NCI-H146 (cell line): ENCODE data around the gene TRIM38.
"Not testable (repeated sequence)": the region's sequence is repeated elsewhere in the genome, so short reads cannot be mapped to it uniquely, and the experiment has no call there.

Experiments used
- DNase-seq: peaks from one replicate; lab custom pipeline; 2025; lab: John Stamatoyannopoulos, UW

TRIM38 gene

DNA sequence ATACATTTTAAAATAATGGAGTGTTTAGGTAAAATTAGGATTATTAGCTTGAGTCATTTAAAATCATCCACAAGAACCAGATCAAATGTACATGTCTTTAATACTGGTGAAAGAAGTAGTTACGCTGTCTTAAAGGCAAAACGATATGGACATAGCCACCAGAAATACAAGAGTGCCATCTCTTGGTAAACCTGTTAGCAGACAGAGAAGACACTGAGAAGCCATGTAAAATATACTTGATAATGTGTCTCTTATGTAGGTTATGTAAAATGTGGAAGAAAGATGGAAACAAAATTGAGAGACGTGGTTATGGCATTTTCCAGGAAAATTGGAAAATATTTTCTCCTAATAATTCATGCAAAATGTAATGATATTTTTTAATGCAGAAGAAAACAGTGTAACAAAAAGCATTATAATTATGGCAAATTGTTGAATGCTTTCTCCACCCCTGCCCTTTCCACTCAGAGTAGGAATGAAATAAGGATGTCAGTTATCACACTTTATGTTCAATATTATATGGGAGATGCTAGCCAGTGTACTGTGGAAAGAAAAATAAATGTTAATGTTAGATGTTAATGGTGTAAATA lies 19.9 kb upstream of the TRIM38 start:
- peak; percentile 33 for DNase-seq

DNA sequence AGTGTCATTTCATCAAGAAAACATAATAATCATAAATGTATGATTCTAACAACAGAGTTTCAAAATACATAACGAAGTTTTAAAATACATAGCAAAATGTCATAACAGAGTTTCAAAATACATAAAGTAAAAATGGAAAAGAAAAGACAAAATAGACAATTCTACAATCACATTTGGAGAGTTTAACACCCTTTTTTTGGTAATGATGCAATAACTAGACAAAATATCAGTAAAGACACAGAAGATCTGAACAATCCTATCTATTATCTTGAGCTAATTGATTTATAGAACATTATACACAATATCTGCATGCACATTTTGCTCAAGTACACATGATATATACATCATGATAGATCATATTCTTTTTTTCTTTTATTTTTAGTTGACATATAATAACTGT lies 18.7 kb upstream of the TRIM38 start:
- DNase-seq = no peak

DNA sequence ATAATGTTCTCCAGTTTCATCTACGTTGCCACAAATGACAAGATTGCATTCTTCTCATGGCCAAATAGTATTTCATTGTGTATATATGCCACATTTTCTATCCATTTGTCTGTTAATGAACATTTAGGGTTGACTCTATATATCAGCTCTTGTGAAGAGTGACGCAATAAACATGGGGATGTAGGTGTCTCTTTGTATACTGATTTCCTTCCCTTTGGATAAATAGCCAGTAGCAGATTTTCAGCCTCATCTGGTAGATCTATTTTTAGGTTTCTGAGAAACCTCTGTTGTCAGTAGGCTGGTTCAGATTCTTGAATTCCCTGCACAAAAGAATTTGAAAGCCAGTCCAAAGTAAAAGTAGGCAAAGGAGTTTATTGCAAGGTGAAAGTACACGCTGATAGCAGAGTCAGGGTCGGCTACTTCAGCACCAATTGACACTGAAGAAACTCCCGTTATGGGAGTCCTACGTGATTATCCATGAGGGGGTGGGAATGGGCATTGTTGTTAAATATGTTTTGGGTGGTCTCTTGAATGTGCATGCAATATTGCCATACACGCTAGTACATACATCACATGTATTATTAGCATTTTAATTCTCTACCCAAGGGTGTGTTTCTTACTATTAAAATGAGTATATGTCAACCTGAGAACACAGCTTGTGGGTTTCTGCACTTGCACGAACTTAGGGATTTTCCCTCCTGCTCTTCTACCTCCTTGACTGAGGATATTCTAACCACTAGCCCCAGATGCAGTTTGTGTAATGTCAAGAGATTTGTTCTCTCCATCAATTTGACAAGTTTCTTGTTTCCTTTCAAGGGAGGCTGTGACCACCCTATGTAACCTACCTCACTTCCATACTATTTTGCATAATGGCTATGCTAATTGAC lies 17.7 kb upstream of the TRIM38 start:
- DNase-seq = no peak

- not testable (repeated sequence) for DNase-seq
Observed at GRCh38 chr6:25945738-25946137, 16.9 kb upstream of the TRIM38 start.

DNA sequence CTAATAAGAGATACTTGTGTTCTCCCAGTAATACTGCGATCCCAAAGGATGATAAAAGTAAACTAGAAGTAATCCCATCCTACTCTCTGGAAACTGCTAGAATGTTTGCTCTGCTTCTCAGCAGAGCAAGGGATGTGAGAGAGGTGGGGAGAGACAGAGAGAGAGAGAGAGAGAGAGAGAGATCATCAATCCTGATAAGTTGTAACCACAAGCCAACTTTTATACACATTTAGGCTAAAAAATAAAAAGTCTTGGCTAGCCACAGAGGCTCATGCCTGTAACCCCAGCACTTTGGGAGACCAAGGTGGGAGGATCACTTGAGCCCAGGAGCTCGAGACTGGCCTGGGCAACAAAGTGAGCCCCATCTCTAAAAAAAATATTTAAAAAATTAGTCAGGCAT lies 16.0 kb upstream of the TRIM38 start:
- DNase-seq = no peak

DNA sequence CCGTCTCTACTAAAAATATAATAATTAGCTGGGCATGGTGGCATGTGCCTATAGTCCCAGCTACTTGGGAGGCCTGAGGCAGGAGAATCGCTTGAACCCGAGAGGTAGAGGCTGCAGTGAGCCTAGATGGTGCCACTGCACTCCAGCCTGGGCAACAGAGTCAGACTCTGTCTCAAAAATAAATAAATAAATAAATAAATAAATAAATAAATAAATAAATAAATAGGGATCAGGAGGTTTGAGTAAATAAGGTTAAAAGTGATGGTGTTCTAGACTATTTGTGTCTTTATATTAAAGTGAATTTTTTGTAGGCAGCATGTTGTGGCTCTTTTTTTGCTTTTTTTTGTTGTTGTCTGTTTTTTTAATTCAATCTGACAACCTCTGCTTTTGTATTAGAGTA lies 15.1 kb upstream of the TRIM38 start:
- DNase-seq = not testable (repeated sequence)

- no peak for DNase-seq
Observed at GRCh38 chr6:25949695-25950094, 12.9 kb upstream of the TRIM38 start.

- DNase-seq = no peak
Observed at GRCh38 chr6:25950297-25950696, 12.3 kb upstream of the TRIM38 start.

- DNase-seq = no peak
Observed at GRCh38 chr6:25951296-25952032, 11.1 kb upstream of the TRIM38 start.

- DNase-seq = no peak
Observed at GRCh38 chr6:25952535-25952934, 10.1 kb upstream of the TRIM38 start.

DNA sequence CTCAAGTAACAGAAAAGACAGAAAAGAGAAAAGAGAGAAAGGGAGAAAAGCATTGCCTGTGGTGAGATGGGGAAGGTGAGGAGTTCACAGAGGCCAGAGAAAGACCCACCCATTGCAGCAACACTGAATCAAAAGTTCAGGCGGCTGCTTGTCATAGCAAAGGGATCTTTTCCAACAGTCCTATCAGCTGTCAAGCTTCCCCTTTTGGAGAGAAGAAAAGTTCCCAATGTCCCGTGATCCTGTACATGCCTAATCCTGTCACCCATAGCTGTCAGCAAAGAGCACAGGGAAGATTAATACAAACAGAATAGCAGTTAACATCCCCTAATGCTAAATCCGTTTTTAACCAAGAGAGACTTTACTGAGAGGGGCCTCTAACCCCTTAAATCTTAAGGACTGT lies 8.9 kb upstream of the TRIM38 start:
- DNase-seq = no peak

DNA sequence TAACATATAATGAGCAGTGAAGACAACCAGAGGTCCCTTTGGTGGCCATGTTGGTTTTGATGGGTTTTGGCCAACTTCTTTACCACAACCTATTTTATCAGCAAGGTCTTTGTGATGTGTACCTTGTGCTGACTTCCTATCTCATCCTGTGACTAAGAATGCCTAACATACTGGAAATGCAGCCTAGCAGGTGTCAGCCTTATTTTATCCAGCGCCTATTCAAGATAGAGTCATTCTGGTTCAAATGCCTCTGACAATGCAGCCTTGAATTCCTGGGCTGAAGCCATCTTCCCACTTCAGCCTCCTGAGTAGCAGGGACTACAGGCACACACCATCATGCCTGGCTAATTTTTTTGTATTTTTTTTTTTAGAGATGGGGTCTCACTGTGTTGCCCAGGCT lies 7.8 kb upstream of the TRIM38 start:
- DNase-seq = no peak

- DNase-seq = no peak
Observed at GRCh38 chr6:25956226-25956625, 6.4 kb upstream of the TRIM38 start.

DNA sequence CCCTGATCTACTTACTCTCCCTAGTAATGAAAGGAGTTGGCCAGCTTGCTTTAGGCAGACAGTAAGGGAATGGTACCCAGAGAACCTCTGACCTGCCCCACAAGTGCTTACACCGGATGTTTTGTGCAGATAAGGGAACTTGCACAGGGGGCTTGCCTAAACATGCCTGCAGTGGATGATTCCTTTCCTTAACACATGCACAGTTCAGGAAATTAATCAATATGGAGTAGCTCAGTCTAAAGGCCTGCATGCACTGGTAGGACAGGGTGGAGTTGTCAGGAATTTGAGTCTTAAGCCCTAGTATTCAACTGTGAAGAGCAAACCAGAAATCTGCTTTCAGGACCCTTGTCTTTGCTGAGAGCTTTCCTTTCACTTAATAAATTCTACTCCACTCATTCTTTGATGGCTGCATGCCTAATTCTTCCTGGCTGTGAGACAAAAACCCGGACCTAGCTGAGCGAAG lies 3.9 kb upstream of the TRIM38 start:
- DNase-seq = no peak

GRCh38 chr6:25959890-25960536 lies 2.6 kb upstream of the TRIM38 start:
- DNase-seq = no peak

- DNase-seq = no peak
Observed at GRCh38 chr6:25960734-25961133, 1.9 kb upstream of the TRIM38 start.

- no peak for DNase-seq
Observed at GRCh38 chr6:25961619-25962148, 918 bp upstream of the TRIM38 start.

GRCh38 chr6:25963426-25964123 lies 973 bp downstream of the TRIM38 start:
- peak; percentile 14 for DNase-seq

DNA sequence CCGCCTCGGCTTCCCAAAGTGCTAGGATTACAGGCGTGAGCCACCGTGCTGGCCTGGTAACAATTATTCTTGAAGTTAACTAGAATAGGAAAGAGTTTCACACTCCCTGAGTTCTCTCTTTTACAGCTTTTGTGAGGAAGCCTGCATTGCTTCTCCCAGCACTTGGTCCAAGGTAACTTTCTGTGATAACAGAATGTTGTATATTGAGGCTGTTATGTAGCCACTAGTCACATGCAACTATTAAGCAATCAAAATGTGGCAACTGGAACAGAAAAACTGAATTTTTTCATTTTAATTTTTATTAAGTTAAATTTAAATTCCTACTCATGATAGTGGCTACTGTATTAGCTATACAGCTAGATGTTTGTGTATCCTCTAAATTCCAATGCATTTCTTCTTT lies 2.5 kb downstream of the TRIM38 start:
- no peak for DNase-seq

DNA sequence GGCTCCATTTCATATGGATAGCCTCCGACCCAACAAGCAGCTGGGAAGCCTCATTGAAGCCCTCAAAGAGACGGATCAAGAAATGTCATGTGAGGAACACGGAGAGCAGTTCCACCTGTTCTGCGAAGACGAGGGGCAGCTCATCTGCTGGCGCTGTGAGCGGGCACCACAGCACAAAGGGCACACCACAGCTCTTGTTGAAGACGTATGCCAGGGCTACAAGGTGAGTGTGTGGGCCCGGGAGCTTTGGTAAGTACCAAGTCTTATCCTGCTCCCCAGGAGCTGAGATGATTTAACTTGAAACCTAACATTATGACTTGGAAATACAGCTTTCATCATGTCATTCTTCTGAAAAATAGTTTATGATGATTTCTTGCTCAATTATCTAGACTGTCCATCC lies 4.1 kb downstream of the TRIM38 start:
- DNase-seq = no peak

DNA sequence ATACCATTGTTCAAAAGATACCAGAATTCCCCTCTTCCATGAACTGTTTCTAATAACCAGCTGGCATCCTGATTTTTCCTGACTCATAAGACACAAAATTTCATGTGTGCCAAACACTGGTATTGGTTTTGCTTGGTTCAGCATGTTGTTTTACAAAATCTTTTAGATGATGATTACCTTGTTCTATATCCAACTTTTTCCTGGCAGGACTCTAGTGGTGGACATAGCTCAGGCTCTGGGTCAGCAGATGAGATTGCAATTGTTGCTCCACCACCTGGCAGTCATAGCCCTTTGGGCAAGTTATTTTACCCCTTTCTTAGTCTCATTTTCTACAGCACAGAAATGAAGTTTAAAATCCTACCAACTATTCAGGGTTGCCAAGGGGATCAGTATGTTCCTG lies 6.2 kb downstream of the TRIM38 start:
- DNase-seq = no peak
